HepG2 (cell line): ENCODE results near the gene CDK6.

Experiments used
- EED ChIP-seq: sonication (generic); formaldehyde crosslinking; IDR thresholded peaks from 2 replicates; pipeline ENCODE4 v1.5.0; 2020; ENCODE audit warnings: mild to moderate bottlenecking, missing genetic modification reagents
- EZH2 ChIP-seq: conservative IDR thresholded peaks from 2 replicates; pipeline ENCODE4 v1.6.1; 2012; ENCODE audit warnings: mild to moderate bottlenecking, low read depth, low read length, moderate library complexity
- HNRNPL ChIP-seq: fragments of 200-400 bp; formaldehyde crosslinking; IDR thresholded peaks from 2 replicates; pipeline ENCODE4 v1.6.1; 2017; ENCODE audit warnings: mild to moderate bottlenecking, low read depth, low read length
- JUNB ChIP-seq: sonication (generic); formaldehyde crosslinking; IDR thresholded peaks from 2 replicates; pipeline ENCODE4 v1.8.0; 2022; ENCODE audit warnings: missing genetic modification reagents, mild to moderate bottlenecking, borderline replicate concordance
- MTF1 ChIP-seq: sonication (generic); formaldehyde crosslinking; IDR thresholded peaks from 2 replicates; pipeline ENCODE4 v1.5.0; 2020; ENCODE audit warnings: missing genetic modification reagents
- SP1 ChIP-seq, 2 experiments: fragments of 450-650 bp in 1 of 2; sonication (generic) in 1 of 2; formaldehyde crosslinking in 1 of 2; IDR thresholded peaks; 2 replicates each; pipeline versions ENCODE4 v1.4.0 to v1.6.1; 2016 to 2020; ENCODE audit warnings: missing genetic modification reagents in 1 of 2
- TF ChIP-seq, protein P1 (sequence below): IDR thresholded peaks from 2 replicates; pipeline ENCODE4 v1.6.1; 2016; ENCODE audit warnings: low read depth, borderline replicate concordance
- TF ChIP-seq, protein P2 (sequence below): sonication (generic); formaldehyde crosslinking; IDR thresholded peaks from 2 replicates; pipeline ENCODE4 v1.4.0; 2020; ENCODE audit warnings: missing genetic modification reagents

DNA sequence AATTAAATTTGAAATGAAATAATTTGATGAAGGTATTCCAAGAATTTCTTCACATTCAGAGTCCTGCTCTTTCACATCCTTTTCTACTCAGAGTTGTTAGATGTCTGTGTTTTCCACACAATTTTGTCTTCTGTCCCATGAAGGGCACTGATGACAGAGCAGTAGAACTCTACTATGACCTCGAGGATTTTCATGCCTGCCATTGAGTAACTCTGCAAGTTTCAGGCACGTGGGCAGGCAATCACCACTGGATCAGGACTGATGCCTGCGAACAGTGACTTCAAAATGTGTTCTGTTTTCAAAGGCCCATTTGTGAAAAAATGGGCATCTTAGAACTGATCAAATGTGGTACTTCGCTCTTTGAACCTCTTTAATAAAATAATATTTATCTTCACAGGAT is 91.1 kb downstream of the CDK6 start:
- TF ChIP-seq, protein P1, sequence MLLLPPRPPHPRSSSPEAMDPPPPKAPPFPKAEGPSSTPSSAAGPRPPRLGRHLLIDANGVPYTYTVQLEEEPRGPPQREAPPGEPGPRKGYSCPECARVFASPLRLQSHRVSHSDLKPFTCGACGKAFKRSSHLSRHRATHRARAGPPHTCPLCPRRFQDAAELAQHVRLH (CRISPR knock-in tag) = no peak
- TF ChIP-seq MTF1 (no peak), HNRNPL (no peak), EZH2 (no peak), SP1 (IDR thresholded peaks at IDR 0.05) (no peak), SP1 (CRISPR knock-in tag; IDR thresholded peaks at IDR 0.05) (no peak), EED (no peak), JUNB (no peak)
- TF ChIP-seq, protein P2, sequence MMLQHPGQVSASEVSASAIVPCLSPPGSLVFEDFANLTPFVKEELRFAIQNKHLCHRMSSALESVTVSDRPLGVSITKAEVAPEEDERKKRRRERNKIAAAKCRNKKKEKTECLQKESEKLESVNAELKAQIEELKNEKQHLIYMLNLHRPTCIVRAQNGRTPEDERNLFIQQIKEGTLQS (CRISPR knock-in tag) = no peak
